NCI-H1694 treated with DMSO at 0.1 percent for 48 hours (cell line): Measurements from ENCODE around the gene PKMYT1.
A peak's percentile ranks its signal among the peaks of the same experiment; 100 is the strongest.

ENCODE experiments used
- DNase-seq: peaks from one replicate; lab custom pipeline; 2025; lab: John Stamatoyannopoulos, UW

PKMYT1 gene

DNA sequence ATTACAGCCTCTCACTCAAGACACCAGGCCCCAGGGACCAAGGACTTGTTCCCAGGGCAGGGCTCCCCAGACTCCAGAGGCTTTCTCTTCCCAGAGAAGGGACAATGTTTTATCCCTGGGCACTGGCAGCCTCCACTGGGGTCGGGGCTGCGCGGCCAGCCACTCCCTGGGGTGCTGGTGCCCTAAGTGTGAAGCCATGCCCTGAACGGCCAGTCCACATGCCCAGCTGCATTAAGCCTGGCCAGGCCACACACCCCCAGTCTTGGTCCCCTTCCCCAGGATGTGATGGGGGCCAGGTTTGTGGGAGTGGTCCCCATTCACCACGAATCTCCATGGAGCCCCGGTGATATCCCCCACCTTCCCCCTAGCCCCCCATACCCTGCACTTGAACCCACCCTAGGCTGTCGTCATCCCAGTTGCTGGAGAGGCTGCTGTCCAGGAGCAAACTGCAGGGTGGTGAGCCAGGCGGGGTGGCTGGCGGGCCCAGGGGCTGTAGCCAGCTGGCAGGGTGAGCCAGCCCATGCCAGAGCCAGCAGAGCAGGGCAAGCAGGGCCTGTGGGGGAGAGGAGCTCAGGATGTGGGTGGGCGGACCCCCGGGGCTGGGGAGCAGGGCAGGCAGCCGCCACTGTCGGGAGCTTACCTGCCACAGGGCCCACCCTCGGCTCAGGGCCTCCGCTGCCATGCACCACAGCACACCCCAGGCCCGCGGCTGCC, 6.5 kb downstream of the PKMYT1 start:
- DNase-seq, result no peak

DNA sequence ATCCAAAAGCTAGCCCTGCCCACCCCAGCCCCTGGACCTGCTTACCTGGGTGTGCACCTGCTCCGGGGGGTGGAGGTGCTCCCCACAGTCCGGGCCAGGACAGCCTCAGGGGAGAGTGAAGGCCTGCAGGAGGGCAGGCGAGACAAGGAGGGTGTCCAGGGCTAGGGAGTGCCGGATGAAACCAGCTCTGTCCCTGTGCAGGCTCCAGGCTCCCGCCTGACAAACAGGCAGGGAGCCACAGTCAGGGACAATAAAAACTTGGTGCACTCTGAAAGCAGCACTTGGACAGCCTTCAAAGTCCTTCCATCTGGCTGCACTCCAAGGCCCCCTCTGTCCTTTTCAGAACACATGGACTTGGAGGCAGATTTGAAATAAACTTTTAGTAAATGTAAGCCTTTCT, 7.2 kb downstream of the PKMYT1 start:
- no peak for DNase-seq

DNA sequence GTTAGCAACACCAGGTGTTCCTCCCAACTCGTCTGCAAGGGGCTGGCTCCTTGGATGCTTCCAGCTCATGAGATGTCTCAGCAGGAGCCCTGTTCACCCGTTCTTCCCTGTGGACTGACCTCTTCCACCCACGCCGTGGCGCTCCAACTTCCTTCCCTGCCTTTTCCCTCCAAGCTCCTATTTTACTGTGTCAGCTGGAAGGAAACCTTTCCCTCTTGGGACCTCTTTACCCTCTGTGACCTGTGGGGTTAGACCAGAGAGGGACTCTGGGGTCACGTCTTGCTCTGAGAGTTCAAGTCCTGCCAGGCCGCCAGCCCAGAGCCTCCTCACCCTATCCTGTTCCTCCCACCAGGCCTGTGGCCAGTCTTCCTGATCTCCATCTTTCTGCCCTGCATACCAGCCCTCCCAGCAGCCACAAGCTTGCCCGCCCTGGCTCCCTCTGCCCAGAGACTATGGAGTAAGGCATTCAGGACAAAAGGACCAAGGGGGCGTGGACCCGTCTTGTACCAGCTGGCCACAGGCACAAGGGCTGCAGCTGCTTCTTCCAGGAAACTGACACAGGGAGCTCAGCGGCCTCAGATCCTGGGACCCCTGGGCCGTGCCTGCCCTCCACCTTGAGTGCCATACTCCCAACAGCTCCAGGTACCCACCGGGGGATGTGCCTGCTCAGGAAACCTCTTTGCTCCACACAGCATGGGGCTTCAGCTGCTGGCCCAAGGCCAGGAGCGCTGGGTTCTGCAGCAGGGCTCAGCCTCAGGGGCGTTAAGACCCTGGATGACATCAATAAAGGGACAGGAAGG, 8.1 kb downstream of the PKMYT1 start:
- DNase-seq, result no peak

DNA sequence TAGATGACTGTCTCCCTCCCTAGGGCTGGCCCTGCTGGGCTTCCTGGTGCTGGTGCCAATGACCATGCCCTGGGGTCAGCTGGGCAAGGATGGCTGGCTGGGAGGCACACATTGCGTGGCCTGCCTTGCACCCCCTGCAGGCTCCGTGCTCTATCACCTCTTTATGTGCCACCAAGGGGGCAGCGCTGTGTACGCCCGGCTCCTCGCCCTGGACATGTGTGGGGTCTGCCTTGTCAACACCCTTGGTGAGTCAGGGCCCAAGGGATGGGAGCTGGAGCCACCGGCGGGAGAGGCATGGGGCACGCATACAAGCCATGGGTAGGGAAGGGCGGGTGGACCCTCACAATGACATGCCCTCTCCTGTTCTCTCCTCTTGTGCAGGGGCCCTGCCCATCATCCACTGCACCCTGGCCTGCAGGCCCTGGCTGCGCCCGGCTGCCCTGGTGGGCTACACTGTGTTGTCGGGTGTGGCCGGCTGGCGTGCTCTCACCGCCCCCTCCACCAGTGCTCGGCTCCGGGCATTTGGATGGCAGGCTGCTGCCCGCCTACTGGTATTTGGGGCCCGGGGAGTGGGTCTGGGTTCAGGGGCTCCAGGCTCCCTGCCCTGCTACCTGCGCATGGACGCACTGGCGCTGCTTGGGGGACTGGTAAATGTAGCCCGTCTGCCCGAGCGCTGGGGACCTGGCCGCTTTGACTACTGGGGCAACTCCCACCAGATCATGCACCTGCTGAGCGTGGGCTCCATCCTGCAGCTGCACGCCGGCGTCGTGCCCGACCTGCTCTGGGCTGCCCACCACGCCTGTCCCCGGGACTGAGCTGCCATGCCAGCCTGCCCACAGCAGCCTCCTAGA, 8.9 kb downstream of the PKMYT1 start:
- no peak for DNase-seq

DNA sequence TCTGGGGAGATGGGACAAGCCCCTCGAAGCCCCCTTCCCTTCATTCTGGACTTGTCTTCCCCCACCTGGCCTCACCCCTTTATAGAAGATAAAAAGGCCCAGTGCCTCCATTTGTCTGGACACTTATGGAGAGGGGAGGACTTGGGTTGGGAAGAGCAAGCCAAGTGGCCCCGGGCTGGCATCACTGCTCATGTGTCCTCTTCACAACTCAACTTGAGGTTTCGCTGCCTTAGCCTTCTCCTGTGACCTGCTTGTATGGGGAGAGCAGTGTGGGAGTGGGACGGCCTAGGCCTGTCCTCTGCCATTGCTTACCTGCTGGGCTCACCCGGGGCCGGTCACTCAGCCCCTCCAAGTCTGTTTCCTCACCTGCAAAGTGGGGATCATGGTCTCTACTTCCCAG, 9.7 kb downstream of the PKMYT1 start:
- DNase-seq, result no peak

DNA sequence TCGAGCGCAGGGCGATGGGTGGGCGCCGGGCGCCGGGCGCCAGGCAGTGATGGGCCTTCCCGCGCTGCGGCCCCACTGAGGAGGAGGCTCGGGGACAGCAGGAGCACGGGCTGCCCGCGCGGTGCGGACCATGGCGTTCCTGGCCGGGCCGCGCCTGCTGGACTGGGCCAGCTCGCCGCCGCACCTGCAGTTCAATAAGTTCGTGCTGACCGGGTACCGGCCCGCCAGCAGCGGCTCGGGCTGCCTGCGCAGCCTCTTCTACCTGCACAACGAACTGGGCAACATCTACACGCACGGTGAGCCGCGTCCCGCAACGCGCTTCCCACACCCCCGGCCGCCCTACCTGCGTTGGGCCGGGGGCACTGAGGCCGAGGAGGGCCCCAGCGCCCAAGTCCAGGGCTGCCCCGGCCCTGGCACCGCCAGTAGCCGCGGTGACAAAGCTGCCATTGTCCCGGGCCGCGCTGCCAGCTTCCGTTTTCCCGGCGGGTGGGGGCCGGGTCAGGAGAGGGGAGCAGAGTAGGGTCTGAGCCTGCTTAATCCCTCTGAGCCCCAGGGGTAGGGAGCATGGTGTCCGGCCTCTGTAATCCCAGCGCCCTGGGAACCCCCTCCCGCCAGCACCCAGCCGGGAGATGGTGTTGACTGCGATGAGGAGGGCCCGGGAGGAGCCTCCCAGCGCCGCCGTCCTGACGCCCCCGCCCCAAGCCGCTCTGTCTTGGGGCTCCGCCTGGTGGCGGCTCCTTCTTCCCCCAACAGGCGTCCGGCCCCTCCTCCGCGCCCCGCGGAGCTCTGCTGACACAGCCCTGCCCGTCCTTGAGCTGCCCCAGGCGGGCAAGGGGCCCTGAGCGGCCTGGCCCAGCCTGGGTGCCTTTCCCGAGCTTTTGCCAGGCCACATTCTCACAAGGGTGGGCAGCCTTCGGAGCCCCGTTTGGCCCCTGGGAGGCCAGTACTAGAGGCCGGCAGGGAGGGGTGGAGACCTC, 10.4 kb downstream of the PKMYT1 start:
- DNase-seq, result peak; percentile 34

DNA sequence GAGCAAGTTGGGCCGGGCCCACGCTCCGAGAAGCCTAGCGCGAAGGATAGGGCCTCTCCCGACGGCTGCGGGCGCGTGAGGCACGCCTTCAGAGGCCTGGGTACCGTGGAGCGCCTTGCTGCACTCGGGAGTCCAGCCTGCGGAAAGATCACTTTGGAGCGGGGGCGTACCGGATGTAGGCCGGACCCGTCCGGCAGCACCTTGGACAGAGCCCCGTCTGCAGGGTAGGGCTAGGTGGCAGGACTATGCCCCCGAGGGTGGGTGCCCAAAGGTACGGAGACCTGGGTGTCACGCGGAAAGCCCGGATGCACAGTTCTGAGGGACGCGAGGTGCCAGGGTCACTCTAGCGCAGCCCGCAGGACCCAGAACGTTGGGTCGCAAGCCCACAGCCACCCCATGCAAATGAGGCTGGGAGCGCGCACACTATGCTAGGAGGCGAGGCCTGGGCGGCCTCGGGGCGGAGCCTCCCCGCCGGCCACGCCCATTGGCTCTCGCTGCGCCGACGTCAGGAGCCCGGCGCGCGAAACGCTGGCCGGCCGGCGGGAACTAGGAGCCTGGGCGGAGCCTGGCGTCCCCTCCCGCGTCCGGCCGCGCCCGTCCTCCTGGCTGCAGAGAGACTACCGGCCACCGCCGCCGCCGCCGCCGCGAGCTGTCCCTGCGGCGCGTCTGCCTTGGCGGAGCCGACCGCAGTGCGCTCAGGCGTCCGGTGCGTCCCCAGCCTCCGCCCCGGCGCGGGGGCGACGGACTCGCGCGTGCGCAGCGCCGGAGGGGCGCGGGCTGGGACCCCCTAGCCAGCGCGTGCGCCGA, 11.3 kb downstream of the PKMYT1 start, which contains the start of gene PAQR4:
Gene PAQR4 (plus strand): TSS at position 611 of the 807 bp plus-strand sequence. CDS start 327 bp downstream, outside the sequence.
- peak; percentile 75 for DNase-seq

DNA sequence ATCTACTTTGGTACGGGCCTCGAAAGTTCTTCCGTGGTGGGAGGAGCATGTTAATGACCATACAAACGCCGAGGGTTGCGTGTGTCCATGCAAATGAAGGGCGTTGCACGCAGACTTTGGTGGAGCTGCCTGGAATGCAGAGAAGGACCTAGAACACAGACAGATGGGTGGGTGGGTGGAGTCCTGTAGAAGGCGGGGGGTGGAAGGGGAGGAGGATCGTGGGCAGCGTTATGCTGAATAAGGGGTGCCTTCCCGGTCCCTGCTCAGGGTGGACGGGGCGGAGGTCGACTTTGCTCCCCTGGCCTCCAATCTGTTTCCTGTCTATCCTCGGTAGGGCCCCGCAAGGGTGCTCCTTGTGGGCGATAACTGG, 11.9 kb downstream of the PKMYT1 start:
- peak; percentile 24 for DNase-seq

DNA sequence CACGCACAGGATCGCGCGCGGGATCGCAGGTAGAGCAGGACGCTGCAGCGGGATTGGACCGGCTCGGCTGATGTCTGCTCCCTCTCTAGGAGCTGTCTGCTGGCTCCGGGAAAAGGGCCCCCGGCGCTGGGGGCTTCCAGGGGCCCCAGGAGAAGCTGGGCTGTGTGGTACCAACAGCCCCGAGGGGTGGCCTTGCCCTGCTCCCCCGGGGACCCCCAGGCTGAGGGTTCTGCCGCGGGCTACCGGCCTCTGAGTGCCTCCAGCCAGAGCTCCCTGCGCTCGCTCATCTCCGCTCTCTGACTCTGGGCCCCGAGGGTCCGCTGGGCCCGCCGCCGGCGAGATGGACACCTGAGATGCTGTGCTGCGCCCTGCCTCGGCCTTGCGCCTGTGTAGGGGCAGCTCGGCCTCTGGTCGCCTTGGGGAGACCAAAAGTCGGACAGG, 12.5 kb downstream of the PKMYT1 start:
- DNase-seq, result no peak

DNA sequence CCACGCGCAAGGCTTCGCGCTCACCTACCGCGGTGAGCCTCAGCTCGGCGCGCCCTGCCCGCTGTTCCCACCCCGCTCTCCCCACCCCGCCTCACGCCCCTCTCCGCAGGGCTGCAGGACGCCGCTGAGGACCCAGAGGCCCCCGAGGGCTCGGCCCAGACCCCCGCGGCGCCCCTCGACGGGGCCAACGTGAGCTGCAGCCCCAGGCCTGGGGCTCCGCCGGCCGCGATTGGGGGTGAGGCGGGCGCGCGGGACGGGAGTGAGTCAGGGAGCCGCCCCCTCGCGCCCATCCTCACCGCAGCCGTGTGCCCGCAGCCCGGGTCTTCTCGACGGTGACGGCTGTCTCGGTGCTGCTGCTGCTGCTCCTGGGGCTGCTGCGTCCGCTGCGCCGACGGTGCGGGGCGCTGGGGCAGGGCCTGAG, 13.0 kb downstream of the PKMYT1 start:
- DNase-seq, result no peak

DNA sequence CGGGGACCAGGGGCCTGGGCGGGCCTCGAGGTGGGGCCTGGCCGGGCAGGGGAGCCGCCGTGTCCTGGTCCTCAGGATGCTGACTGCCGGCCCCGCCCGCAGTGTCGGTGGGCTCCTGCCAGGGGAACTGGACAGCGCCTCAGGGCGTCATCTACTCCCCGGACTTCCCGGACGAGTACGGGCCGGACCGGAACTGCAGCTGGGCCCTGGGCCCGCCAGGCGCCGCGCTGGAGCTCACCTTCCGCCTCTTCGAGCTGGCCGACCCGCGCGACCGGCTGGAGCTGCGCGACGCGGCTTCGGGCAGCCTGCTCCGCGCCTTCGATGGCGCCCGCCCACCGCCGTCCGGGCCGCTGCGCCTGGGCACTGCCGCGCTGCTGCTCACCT, 13.4 kb downstream of the PKMYT1 start:
- no peak for DNase-seq

DNA sequence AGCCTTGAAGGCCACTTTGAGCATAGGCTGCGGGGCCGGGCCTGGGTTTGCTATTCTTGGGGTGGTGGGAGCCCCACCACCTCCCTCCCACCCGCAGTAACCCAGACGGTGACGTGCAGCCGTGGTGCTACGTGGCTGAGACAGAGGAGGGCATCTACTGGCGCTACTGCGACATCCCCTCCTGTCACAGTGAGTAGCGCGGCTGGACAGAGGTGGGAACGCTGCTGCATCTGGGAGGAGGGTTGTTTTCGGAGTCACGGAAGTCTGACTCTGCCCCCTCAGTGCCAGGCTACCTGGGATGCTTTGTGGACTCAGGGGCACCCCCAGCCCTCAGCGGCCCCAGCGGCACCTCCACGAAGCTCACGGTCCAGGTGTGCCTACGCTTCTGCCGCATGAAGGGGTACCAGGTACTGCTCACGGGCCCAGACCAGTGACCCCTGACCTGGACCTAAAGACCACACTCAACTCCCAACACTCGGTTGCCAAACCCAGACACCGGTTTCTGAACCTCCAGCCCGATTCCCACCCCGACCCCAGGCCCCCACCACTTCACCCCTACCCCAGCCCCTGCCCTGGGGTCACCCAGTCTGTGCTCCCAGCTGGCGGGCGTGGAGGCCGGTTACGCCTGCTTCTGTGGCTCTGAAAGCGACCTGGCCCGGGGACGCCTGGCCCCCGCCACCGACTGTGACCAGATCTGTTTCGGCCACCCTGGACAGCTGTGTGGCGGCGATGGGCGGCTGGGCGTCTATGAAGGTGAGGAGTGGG, 14.0 kb downstream of the PKMYT1 start:
- no peak for DNase-seq

DNA sequence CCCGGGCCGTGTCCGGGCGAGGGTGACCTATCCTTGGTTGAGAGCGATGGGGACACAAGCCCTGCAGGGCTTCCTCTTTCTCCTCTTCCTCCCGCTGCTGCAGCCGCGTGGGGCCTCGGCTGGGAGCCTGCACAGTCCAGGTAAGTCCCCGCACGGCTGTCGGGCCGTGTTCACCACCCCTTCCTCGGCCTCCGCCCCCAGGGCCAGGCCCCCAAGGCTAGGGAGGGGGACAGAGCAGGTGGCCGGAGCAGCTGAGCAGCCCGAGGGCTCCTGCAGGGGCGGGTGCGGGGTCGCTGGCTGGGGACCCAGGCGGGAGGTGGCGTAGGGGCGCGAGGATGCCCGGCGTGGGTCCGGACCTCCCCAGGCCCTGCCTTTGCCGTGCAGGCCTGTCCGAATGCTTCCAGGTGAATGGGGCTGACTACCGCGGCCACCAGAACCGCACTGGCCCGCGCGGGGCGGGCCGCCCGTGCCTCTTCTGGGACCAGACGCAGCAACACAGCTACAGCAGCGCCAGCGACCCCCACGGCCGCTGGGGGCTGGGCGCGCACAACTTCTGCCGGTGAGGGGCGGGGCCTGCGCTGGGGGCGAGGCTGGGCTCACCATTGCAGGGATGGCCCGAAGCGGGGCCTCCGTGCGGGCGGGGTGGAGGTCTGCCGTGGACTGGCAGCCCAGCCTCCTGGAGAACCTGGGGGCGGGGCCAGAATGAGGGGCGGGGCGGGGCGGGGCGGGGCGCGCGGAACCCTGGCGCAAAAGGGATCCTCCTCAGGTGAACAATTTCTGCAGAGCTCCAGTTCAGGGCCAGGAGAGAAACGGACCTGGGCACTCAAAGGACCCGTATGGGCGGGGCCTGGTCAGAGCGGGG, 15.5 kb downstream of the PKMYT1 start:
- peak; percentile 49 for DNase-seq

DNA sequence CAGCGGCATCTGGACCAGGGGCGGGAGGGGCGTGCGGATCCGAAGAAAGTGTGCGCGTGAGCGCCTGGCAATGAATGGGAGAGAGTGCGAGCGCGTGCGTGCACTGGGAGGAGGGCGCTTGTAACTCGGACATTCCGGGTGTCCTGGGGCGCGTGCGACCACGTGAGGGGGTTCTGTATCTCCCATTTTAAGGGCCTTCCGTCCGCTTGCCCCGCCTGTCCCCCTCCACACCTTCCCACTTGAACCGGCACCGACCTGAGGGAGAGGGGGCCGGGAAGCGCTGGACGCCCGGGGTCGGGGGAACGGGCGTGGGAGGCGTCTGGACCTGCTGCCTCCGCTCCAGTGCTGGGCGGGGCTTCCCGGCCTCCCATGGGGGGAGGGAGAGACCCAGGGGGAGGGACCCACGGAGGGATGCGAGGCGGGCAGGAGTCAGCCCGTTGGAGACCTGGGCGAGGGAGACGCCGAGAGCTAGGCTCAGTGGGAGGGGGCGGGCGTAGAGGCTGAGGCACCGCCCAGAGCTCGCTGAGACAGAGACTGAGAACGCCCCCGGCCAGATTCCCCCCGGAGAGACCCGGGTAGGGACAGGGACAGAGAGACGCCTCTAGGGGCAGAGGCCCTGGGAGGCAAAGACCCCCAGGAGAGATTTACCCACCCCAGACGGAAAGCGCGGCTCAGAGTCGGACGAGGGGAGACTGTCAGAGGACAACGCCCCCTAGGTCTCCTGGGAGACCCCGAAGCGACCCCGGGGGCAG, 16.3 kb downstream of the PKMYT1 start, which contains the start of gene KREMEN2:
Gene KREMEN2 (plus strand): TSS at position 553 of the 752 bp plus-strand sequence. CDS start 246 bp downstream, outside the sequence.
- DNase-seq, result peak; percentile 30

DNA sequence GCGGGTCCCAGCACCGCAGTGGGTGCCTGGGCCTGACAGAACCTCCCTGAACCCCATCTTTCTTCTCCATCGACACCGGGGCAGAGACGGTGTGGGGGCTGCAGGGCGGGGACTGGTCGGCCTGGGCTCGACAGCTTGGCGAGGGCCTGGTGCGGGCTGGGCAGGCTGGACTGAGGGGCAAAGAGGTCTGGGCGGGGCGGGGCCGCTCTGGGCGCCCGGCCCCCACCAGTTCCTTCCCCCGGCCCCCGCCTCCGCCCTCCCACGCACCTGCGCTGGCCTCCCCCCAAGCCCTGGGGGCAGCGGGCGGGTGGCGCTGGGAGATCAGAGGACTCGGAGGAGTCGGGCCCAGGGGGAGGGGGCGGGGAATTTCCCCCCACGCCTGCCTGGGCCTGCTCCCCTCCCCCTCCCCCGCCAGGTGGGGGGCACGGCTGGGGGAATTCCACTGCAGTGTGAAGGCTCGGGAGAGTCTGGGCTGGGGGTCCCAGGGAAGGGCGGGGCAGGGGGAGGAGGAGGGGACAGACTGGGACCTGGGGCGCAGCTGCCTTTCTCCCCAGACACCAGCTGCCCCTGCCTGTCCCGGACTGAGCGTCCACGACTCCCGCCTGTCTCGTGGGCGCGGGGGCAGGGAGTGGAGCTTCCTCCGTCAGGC, 17.0 kb downstream of the PKMYT1 start:
- DNase-seq, result no peak

DNA sequence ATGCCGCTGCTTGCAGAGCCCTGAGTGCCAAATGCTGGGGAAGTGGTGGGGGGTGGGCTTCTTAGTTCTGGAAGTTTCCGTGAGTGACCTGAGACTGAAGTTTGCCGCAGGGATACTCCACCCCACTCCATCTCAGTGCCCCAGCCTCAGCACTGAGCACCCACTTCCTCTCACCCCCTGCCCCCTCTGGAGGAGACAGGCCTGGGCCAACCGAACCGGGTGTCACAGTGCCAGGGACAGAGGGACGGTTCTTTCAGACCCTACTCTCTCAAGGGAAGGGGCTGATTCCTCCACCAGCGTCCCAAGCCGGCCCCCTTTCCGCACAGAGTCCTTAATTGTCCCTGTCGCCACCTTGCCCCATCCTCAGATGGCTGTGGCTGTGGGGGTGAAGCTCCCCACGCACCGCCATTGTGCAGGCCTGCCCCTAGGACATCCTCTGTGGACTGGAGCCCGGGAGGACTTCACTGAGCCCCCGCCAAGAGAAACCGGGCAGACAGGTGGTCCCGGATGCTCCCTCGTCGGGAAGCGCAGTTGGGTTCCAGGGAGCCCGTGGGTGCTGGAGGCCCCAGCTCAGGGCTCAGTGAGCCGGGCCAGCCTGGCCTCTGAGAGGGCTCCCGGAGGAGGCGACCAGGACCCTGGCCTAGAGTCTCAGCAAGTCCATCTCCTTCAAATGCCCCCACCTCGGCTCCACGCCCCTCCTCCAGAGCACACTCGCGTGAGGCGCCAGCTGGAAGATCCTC, 17.7 kb downstream of the PKMYT1 start:
- no peak for DNase-seq
